ENCODE measurements around the gene EPHB2.

GRCh38 chr1:22824466-22824865 is 113.8 kb downstream of the EPHB2 start:
- TF ChIP-seq CTCF (IDR thresholded peaks at IDR 0.05) (no peak), POLR2A (IDR thresholded peaks at IDR 0.05) (no peak)
